ENCODE results near the gene CEPT1.

DNA sequence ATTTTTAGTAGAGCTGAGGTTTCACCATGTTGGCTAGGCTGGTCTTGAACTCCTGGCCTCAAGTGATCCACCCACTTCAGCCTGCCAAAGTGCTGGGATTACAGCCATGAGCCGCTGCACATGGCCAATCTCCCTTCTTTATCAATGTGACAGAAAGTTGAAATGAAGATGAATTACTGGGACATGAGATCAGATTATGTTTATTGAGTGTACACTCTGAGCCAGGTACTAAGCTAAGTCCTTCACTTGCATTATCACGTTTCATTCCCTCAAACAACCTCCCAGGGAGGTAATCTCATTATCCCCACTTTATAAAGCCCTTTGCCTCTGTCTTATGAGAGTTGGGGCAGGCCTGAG lies 81.2 kb downstream of the CEPT1 start:
- TF ChIP-seq, protein P1, sequence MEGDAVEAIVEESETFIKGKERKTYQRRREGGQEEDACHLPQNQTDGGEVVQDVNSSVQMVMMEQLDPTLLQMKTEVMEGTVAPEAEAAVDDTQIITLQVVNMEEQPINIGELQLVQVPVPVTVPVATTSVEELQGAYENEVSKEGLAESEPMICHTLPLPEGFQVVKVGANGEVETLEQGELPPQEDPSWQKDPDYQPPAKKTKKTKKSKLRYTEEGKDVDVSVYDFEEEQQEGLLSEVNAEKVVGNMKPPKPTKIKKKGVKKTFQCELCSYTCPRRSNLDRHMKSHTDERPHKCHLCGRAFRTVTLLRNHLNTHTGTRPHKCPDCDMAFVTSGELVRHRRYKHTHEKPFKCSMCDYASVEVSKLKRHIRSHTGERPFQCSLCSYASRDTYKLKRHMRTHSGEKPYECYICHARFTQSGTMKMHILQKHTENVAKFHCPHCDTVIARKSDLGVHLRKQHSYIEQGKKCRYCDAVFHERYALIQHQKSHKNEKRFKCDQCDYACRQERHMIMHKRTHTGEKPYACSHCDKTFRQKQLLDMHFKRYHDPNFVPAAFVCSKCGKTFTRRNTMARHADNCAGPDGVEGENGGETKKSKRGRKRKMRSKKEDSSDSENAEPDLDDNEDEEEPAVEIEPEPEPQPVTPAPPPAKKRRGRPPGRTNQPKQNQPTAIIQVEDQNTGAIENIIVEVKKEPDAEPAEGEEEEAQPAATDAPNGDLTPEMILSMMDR (IDR thresholded peaks at IDR 0.05; ENCODE audit: borderline replicate concordance, extremely low read depth, low read length, poor library complexity, severe bottlenecking), result no peak
- no peak for TF ChIP-seq EZH2 (IDR thresholded peaks at IDR 0.05; ENCODE audit: borderline replicate concordance, low read depth, low read length, severe bottlenecking)
